SJSA1 (cell line): ENCODE measurements around the gene LTB. TPM values are rescaled to one million over a fixed set of nuclear protein-coding genes. Genes with fewer than 3 reads are reported as not detected.
"Not testable (repeated sequence)": the region's sequence is repeated elsewhere in the genome, so short reads cannot be mapped to it uniquely, and the experiment has no call there.

Experiments
- DNase-seq, 2 experiments: peaks; one replicate each; pipeline ENCODE4 v3.0.0-alpha.2; 2015 to 2020; ENCODE audit warnings: low spot score in 2 of 2, low read depth in 1 of 2
- H3K27ac ChIP-seq: fragments of 250-450 bp; sonication (Bioruptor Pico); 2 replicates; pipeline ENCODE4 v1.5.1; 2020; ENCODE audit warnings: mild to moderate bottlenecking, moderate library complexity
- H3K27me3 ChIP-seq: fragments of 250-450 bp; sonication (Bioruptor Pico); replicated peaks from 2 replicates; pipeline ENCODE4 v1.5.1; 2020; ENCODE audit warnings: mild to moderate bottlenecking, moderate library complexity
- H3K36me3 ChIP-seq: fragments of 250-450 bp; sonication (Bioruptor Pico); 2 replicates; pipeline ENCODE4 v1.5.1; 2020; ENCODE audit warnings: mild to moderate bottlenecking
- H3K4me1 ChIP-seq: fragments of 250-450 bp; sonication (Bioruptor Pico); replicated peaks from 2 replicates; pipeline ENCODE4 v1.6.1; 2021; ENCODE audit warnings: mild to moderate bottlenecking
- H3K4me3 ChIP-seq: fragments of 250-450 bp; sonication (Bioruptor Pico); 2 replicates; pipeline ENCODE4 v1.5.1; 2020; ENCODE audit warnings: mild to moderate bottlenecking
- H3K9me3 ChIP-seq: fragments of 250-450 bp; sonication (Bioruptor Pico); replicated peaks from 2 replicates; pipeline ENCODE4 v1.5.1; 2020; ENCODE audit warnings: mild to moderate bottlenecking
- total RNA-seq: library from RNA; depleted of rRNA; stranded (reverse); fragments of >200 nt; shearing (Covaris generic); gene quantifications from 2 replicates; pipeline ENCODE4 v1.2.3, GENCODE V29; 2014

Gene LTB
- total RNA-seq, 1 experiment from 2014 or later: not detected

DNA sequence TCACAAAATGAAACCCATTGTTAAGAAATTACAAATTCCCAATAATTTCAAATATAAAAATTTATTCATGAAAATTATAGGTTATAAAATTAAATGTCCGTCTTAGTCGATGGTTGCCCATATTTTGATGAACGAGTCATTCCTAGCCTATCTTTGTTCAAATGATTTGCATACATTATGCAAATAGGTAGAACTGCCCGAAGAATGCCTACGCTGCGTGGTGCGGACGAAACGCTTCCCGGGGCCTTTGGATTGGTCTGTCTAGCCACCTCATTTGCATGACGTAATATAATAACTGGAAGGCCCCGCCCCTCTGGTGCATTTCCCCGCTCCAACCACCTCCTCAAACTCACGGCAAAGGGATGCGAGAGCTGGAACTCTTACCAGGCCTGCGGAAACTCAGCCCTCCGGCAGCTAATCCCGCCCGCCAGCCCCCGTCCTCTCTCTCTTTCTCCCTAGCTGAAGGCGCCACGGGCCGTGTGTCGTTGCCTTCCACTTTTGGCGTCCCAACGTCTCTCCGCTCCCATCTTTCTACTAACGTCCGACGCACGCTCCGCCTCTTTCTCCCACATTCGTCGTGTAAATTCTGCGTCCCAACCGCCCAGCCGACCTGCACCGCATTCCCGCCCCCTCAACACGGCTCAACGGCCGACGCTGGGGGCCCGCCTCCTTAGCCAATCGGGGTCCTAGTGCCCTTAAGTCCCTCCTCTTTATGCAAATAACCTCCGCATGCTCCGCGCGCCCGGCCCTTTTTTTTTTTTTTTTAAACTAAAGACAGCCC lies 37.8 kb upstream of the LTB start:
- H3K4me1 ChIP-seq: peaks cover 8% of the 10 kb centered on the region
- peak; percentile 99 to 100 for DNase-seq
- peaks cover 44% of the 10 kb centered on the region for H3K36me3 ChIP-seq
- peak overlapping the region; percentile 98 for H3K27ac ChIP-seq
- H3K27me3 ChIP-seq: no peaks in the 10 kb centered on the region
- H3K4me3 ChIP-seq: peak overlapping the region; percentile 77
- no peaks in the 10 kb centered on the region for H3K9me3 ChIP-seq

DNA sequence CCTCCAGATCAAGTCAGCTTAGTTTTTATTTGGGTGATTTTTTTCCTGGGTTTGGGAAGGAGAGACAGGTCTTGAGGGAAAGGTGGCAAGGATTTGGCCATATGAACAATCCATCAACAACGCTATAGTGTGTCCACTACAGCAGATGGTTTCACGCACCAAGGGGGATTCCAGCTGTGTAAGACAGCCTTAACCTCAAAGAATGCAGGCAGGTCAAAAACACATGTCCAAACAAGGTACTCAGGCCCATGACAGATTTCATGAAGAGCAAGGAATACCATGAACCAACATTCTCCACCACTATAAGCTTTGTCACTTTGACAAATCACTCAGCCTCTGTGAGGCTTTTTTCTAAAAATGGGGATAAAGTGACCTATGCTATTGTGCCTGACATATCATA lies 34.8 kb upstream of the LTB start:
- no peak overlapping the region for H3K27ac ChIP-seq
- no peaks in the 10 kb centered on the region for H3K9me3 ChIP-seq
- H3K4me1 ChIP-seq: no peaks in the 10 kb centered on the region; the same call in 1 of the 2 replicates
- peaks cover 14% of the 10 kb centered on the region for H3K36me3 ChIP-seq
- no peak overlapping the region for H3K4me3 ChIP-seq
- DNase-seq: no peak
- H3K27me3 ChIP-seq: no peaks in the 10 kb centered on the region

DNA sequence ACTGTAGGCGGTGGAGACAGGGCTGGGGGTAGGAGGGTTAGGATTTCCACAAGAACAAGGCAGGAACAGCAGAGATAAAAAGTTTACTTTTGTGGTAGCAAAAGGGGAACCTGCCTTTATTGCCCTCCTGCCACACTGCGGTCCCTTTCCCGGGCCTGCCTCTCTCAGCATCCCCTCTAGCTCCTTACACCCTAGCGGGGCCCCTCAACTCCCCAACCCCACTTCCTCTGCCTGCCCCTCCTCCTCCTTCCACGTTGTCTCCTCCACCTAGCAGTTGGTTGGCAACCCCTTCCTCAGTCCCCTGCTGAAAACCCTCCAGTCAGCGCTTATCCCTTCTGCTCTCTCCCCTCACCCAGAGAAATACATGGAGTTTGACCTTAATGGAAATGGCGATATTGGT lies 33.5 kb upstream of the LTB start:
- no peak overlapping the region for H3K27ac ChIP-seq
- no peaks in the 10 kb centered on the region; the same call in 1 of the 2 replicates for H3K4me1 ChIP-seq
- no peaks in the 10 kb centered on the region for H3K9me3 ChIP-seq
- H3K4me3 ChIP-seq: no peak overlapping the region
- no peaks in the 10 kb centered on the region for H3K27me3 ChIP-seq
- H3K36me3 ChIP-seq: peaks cover 1% of the 10 kb centered on the region
- no peak for DNase-seq

DNA sequence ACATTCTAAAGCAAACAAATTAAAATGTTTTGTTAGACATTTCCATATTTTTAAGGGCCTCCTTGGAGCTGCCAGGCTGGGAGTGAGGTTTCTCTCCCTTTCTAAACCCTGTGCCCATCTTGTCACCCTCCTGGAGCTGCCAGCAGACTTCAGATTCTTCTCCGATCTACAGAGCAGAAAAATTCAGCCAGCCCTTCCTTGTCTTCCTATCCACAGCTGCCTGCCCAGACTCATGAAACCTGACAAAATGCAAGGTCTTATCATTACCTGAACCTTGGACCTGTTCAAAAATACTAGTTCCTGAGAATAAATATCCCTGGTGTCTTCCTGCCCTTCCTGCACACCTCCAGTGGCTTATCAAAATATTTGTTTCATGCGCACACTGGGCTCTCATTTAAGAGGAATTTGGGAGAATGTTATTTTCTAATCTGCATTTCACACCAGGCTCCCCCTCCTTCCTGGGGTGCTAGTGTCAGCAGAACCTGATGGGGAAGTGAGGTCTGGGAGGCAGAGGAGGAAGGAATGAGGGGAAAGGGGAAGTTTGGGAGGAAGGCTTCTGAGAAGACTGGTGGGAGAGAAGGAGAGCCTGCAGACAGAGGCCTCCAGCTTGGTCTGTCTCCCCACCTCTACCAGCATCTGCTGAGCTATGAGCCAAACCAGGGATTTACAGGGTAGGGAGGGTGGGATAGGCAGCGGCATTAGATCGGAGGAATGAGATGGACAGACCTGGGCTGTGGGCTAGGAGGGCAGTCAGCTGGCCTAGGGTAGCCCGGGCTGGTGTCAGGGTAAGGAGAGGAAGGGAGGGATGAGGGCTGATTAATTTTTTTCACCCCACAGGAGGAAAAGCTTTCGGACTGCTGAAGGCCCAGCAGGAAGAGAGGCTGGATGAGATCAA lies 32.7 kb upstream of the LTB start, which contains the start of gene AIF1:
TSS of gene AIF1 (plus strand) at position 551 of the 895 bp plus-strand sequence. CDS start at position 647, 96 bp downstream.
- Histone ChIP-seq H3K36me3 (no peaks in the 10 kb centered on the region), H3K9me3 (no peaks in the 10 kb centered on the region), H3K4me3 (no peak within 1 kb of the TSS), H3K27me3 (no peaks in the 10 kb centered on the region), H3K4me1 (no peaks in the 10 kb centered on the region; the same call in 1 of the 2 replicates), H3K27ac (no peak within 1 kb of the TSS)
- DNase-seq: no peak

DNA sequence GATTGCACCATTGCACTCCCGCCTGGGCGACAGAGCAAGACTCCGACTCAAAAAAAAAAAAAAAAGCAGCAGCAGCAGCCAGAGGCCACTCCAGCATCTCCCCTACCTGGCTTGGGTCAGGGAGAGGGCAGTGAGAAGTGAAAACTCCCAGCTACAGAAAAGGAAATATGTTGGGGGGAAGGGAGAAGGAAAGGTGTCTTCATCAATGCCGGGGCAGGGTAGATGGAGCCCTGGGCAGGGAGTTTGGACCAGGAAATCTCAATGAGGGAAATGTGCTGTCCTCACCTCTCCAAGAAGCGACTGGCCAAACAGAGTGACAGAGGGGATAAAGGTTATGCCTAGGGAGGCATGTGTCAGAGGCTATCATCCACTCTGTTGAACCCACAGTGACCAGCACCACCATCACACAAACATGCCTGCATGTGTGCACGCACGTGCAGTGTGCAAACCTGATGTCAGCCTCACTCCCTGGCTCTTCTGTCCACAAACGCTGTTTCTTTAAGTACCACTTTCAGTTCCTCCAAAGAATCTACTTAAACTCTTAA lies 31.9 kb upstream of the LTB start:
- Histone ChIP-seq H3K27ac (no peak overlapping the region), H3K9me3 (no peaks in the 10 kb centered on the region), H3K4me3 (no peak overlapping the region), H3K36me3 (no peaks in the 10 kb centered on the region), H3K4me1 (no peaks in the 10 kb centered on the region), H3K27me3 (no peaks in the 10 kb centered on the region)
- no peak for DNase-seq

DNA sequence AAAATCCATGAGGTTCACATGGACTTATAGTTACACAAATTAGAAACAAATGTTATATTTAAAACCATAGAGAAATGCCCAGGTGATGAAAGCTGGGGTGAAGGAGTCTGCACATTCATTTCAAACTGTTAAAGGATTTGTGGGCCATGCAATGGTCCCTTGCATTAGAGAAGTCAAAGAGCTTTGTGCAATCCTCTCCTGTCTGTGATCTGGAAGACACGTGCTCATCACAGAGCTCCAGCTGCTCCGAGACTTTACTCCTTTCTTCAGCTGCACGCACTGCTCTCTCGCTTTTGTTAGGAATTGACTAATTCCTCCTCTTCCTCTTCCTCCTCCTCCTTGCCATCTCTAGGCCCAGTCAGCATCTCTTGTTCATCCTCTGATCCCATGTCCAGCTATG lies 28.7 kb upstream of the LTB start:
- no peak for DNase-seq
- Histone ChIP-seq H3K27ac (no peak overlapping the region), H3K4me3 (no peak overlapping the region), H3K4me1 (no peaks in the 10 kb centered on the region), H3K36me3 (no peaks in the 10 kb centered on the region), H3K9me3 (no peaks in the 10 kb centered on the region), H3K27me3 (no peaks in the 10 kb centered on the region)

DNA sequence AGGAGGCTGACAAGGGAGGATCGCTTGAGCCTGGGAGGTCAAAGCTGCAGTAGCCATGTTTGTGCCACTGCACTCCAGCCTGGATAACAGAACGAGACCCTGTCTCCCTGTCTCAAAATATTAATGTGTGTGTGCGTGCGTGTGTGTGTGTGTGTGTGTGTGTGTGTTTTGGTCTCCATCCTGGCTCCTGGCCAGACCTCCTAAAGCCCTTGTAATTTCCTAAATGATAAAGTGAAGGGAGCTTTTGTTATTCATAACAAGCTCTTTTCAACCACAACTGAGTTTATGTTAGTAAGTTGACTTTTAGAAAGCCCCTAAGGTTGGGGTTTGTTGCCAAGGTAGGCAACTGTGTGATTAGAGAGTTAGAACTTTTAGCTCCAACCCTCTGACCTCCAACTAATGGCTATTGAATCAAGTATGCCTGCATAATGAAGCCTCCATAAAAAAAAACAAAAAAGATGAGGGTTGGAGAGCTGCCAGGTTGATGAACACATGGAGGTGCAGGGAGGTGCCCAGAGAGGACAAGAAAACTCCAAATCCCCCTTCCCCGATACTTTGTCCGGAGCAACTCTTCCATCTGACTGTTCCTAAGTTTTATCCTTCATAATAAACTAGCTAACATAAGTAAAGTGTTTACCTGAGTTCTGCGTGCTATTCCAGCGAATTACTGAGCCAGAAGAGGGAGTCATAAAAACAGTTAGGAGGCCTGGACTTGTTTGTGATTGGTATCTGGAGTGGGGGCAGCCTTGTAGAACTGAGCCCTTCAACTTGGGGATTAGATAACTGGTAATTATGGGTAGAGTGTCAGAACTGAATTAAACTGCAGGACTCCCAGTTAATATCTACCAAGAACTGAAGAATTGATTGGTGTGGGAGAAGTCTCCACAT lies 27.5 kb upstream of the LTB start:
- DNase-seq: no peak
- H3K9me3 ChIP-seq: no peaks in the 10 kb centered on the region
- no peaks in the 10 kb centered on the region for H3K4me1 ChIP-seq

DNA sequence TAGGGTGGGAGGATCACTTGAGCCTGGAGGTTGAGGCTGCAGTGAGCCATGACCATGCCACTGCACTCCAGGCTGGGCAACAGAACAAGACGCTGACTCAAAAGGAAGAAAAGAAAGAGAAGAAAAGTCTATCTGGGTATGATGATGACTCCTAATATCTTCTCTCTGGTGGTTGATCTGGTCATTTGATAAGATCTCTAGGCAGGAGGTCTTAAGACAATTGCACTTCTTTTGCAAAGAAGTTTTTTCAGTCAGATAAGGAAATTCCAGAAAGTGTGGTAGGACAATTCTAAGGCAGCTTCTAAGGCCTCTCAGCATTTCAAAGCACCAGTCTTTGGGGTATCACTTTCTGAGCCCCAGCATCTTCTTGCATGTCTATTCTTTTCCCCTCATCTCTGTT lies 25.1 kb upstream of the LTB start:
- H3K4me1 ChIP-seq: no peaks in the 10 kb centered on the region
- DNase-seq: no peak
- H3K36me3 ChIP-seq: no peaks in the 10 kb centered on the region
- H3K4me3 ChIP-seq: no peak overlapping the region
- no peaks in the 10 kb centered on the region for H3K27me3 ChIP-seq
- H3K9me3 ChIP-seq: no peaks in the 10 kb centered on the region
- no peak overlapping the region for H3K27ac ChIP-seq

More for the DNA sequence above, 27.5 kb upstream of the LTB start:
- H3K27me3 ChIP-seq: no peaks in the 10 kb centered on the region
- H3K36me3 ChIP-seq: no peaks in the 10 kb centered on the region
- H3K27ac ChIP-seq: no peak overlapping the region
- no peak overlapping the region for H3K4me3 ChIP-seq

DNA sequence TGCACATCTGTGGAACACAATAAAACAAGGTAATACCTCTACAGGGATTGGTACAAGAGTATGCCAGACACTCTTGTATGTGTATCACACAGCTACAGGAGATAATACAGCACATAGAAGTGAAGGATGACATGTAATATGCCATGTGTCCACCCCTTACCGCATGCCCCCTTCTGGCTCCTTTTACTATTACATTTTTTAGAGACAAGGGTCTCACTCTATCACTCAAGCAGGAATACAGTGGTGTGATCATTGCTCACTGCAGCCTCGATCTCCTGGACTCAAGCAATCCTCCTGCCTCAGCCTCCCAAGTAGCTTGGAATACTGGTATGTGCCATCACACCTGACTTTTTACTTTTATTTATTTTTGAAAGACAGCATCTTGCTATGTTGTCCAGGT lies 14.8 kb upstream of the LTB start:
- Histone ChIP-seq H3K4me3 (no peak overlapping the region), H3K27ac (no peak overlapping the region), H3K36me3 (no peaks in the 10 kb centered on the region), H3K27me3 (no peaks in the 10 kb centered on the region), H3K9me3 (no peaks in the 10 kb centered on the region), H3K4me1 (no peaks in the 10 kb centered on the region)
- DNase-seq: peak in 1 of 2 experiments; percentile 28

DNA sequence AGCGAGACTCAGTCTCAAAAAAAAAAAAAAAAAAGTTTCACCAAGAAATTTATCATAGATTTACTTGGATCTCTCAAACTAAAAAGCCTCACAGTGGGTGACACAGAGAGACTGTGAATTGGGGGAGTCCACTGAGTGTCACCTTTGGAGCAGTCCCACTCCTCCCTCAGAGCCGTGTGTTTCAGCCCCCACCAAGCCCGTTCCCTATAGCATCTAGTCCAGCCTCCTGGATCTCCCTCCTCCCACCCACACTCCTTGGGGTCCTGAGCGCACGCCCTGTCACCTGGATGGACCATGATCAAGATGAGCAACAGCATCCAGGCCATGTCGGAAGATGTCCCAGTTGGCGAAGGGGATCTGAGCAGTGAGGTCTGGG lies 10.2 kb upstream of the LTB start:
- Histone ChIP-seq H3K27ac (no peak overlapping the region), H3K36me3 (no peaks in the 10 kb centered on the region), H3K9me3 (no peaks in the 10 kb centered on the region), H3K4me3 (no peak overlapping the region), H3K27me3 (no peaks in the 10 kb centered on the region), H3K4me1 (no peaks in the 10 kb centered on the region)
- no peak for DNase-seq

DNA sequence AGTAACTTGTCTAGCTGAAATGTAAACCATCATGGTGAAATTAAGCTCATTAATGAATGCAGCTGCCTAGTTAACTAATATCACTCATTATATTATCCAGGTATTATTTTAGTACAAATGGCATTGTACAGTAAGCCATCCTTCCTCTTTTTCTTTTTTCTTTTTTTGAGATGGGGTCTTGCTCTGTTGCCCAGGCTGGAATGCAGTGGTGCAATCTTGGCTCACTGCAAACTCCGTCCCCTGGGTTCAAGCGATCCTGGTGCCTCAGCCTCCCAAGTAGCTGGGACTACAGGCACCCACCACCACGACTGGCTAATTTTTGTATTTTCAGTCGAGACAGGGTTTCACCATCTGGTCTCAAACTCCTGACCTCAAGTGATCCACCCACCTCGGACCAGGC lies 8.5 kb upstream of the LTB start:
- H3K4me1 ChIP-seq, DNase-seq, H3K9me3 ChIP-seq, H3K27ac ChIP-seq, H3K4me3 ChIP-seq, H3K27me3 ChIP-seq, H3K36me3 ChIP-seq: not testable (repeated sequence)

DNA sequence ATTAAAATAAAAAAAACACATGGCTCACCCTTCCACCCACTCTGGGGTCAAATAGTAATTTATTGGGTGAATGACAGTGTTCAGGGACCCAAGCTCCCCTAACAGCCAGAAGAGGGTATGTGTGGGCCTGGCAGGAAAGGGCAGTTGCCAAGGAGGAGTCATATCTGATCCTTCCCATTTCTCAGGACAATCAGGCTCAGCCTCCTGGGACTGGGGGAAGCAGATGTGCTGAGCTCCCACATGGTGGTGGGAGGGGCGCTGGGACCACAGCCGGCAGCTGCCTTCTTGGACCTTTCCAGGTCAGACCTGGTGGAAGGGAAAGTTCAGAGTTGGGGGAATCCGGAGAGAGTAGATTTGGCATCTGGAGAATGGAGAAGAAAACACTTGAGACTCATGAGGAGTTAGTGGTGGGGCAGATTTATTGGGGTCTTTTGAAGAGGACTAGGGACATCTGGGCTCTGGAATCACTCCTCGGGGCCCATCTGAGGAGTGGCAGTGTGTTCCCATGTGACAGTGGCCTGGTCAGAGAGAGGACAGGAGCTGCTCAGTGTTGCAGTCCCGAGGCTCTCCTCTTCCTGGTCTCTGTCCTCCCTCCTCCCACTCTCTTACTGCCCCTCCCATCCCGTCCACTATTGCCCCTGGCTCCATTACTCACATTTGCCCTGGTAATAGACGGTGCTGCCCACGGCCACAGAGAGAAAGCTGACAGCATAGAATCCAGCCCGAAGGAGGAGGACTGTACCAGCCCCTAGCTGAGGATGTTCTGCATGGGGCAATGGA lies 6.8 kb upstream of the LTB start:
- Histone ChIP-seq H3K27ac (no peak overlapping the region), H3K4me1 (no peaks in the 10 kb centered on the region), H3K4me3 (no peak overlapping the region), H3K36me3 (no peaks in the 10 kb centered on the region), H3K27me3 (no peaks in the 10 kb centered on the region), H3K9me3 (no peaks in the 10 kb centered on the region)
- no peak for DNase-seq
